Loucy (cell line): Measurements from ENCODE around the gene CYP46A1.

ENCODE experiments used
- CTCF ChIP-seq: fragments of 200-600 bp; sonication (generic); conservative IDR thresholded peaks from 2 replicates; pipeline ENCODE4 v1.5.1; 2014; ENCODE audit warnings: mild to moderate bottlenecking, antibody characterized with exemption, low read length
- EZH2phosphoT487 ChIP-seq: fragments of 200-600 bp; IDR thresholded peaks from 2 replicates; pipeline ENCODE4 v1.6.1; 2018; ENCODE audit warnings: antibody characterized with exemption, mild to moderate bottlenecking, moderate library complexity, borderline replicate concordance

GRCh38 chr14:99725774-99726537, 41.9 kb downstream of the CYP46A1 start:
- TF ChIP-seq CTCF (no peak), EZH2phosphoT487 (no peak)
